SH-SY5Y (cell line): ENCODE measurements around the gene RNASEH2C.

ENCODE experiments used
- GATA2 ChIP-seq: IDR thresholded peaks from 2 replicates; pipeline ENCODE4 v1.6.1; 2011; ENCODE audit warnings: mild to moderate bottlenecking, low read depth, low read length
- GATA3 ChIP-seq: IDR thresholded peaks from 2 replicates; pipeline ENCODE4 v1.6.1; 2011; ENCODE audit warnings: low read depth, mild to moderate bottlenecking, low read length, moderate library complexity

The RNASEH2C gene

DNA sequence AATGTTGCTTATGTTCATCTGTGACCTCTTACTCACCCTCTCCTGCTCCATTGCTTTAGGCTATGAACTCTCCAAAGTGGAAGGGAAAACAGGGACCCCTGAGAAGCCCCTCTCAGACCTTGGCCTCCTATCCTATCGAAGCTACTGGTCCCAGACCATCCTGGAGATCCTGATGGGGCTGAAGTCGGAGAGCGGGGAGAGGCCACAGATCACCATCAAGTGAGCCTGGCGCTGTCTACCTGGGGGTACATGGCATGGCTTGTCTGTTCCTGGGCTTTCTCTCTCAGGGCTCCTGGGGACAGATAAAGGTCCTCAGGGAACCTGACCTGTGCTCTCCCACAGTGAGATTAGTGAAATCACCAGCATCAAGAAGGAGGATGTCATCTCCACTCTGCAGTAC is 2.1 kb downstream of the RNASEH2C start:
- TF ChIP-seq GATA2 = no peak
- TF ChIP-seq GATA3 = no peak

DNA sequence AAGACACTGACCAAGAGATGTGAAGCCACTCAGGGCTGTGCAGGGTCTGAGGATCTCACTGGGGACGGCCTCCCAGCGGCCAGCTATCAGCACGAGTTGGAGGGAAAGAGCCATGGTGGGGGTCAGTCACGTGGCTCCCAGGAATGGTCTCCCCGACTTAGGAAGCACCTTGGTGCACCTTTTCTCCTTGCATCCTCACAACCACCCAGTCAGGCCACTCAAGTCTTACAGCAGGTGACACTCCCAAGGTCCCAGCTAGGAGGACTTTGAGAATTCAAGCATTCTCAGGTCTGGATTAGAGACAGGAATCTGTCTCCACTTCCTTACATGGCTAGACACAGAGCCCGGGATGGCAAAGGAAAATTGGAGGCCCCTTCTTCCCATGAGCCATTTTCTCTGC is 2.7 kb downstream of the RNASEH2C start:
- TF ChIP-seq GATA2 (no peak), GATA3 (no peak)

DNA sequence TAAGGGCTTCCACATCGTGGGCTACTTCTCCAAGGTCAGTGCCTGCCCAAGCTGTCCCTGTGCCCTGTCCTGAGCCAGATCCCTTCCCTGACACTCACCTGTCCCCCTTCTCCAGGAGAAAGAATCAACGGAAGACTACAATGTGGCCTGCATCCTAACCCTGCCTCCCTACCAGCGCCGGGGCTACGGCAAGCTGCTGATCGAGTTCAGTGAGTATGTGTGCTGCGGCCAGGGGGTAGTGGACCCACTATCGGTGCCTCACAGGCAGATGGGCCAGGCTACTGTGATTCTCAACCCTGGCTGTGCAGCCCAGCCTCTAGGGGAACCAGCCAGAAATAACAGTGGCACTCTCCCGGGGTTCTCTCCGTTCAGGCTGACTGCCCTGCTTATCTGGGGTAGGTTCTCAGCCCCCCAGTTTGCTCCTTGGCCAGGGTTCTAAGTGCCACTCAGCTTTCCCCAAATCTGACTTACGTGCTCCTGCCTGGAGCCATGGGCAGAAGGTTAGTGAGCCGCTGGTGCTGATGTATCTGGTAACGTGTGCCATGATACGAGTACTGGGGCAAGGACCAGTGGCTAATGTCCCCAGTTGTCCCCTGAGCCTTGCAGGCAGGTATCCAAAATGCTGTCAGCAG is 3.7 kb downstream of the RNASEH2C start:
- no peak for TF ChIP-seq GATA2
- no peak for TF ChIP-seq GATA3

DNA sequence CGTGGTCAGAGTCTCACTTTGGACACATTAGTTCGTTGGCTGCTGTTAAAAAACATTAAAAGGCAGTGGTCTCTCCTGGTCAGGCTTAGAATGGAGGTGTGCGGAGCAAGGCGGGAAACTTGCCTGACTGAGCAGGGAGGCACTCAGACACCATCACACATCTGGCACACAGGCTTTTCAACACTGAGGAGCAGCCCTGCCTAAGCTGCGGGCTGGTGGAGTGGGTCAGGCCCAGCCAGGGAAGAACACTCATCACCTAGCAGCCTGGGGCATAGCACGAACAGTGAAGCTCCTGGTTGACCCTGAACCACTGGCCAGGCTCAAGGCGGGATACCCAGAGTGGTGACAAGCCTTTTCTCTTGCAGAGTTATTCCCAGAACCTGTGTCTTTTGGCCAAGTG is 4.3 kb downstream of the RNASEH2C start:
- no peak for TF ChIP-seq GATA2
- no peak for TF ChIP-seq GATA3

DNA sequence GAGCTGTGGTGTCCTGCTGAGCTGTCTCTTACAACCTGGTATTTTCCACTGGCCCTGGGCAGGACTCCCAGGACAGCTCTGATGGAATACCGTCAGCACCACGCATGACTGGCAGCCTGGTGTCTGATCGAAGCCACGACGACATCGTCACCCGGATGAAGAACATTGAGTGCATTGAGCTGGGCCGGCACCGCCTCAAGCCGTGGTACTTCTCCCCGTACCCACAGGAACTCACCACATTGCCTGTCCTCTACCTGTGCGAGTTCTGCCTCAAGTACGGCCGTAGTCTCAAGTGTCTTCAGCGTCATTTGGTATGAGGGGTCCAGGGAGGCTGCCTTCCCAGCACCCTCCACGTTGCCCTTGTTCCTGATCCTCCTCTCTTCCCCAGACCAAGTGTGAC is 6.2 kb downstream of the RNASEH2C start:
- TF ChIP-seq GATA3 (no peak), GATA2 (no peak)

DNA sequence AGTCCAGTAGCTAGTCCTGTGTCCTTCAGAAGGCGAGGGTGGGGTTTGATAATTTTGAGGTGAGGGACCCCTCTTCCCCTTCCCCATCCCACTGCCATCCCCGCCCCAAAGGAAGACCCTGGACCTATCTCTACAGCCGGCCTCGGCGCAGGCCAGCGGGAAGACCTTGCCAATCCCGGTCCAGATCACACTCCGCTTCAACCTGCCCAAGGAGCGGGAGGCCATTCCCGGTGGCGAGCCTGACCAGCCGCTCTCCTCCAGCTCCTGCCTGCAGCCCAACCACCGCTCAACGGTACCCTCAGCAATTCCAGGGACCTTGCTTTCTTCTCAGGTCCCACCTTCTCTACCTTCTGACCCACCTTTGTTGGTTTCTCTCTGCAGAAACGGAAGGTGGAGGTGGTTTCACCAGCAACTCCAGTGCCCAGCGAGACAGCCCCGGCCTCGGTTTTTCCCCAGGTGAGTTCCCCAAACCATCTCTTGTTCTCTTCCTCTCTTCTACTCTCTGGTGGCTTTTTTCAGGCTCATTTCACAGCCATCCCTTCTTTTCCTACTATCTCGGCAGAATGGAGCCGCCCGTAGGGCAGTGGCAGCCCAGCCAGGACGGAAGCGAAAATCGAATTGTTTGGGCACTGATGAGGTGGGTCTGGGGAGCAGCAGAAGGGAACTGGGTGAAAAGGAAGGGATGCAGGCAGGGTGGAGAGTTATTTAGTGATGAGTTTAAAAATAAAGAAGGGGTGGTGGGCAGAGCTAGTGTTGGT is 7.2 kb downstream of the RNASEH2C start:
- TF ChIP-seq GATA2 (no peak), GATA3 (no peak)

DNA sequence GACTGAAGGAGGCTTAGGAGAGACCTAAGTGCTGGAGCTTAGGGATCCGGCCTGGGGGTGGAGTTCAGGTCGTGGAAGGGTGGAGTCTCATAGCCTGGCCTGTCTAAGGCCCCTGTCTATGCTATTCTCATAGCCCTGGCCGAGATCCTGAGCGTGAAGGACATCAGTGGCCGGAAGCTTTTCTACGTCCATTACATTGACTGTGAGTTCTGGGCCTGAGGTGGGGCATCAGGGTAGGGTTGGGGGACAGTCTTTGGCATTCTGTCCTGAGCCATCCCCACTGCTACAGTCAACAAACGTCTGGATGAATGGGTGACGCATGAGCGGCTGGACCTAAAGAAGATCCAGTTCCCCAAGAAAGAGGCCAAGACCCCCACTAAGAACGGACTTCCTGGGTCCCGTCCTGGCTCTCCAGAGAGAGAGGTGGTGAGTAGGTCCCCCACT is 7.9 kb downstream of the RNASEH2C start:
- no peak for TF ChIP-seq GATA2
- TF ChIP-seq GATA3 = no peak

DNA sequence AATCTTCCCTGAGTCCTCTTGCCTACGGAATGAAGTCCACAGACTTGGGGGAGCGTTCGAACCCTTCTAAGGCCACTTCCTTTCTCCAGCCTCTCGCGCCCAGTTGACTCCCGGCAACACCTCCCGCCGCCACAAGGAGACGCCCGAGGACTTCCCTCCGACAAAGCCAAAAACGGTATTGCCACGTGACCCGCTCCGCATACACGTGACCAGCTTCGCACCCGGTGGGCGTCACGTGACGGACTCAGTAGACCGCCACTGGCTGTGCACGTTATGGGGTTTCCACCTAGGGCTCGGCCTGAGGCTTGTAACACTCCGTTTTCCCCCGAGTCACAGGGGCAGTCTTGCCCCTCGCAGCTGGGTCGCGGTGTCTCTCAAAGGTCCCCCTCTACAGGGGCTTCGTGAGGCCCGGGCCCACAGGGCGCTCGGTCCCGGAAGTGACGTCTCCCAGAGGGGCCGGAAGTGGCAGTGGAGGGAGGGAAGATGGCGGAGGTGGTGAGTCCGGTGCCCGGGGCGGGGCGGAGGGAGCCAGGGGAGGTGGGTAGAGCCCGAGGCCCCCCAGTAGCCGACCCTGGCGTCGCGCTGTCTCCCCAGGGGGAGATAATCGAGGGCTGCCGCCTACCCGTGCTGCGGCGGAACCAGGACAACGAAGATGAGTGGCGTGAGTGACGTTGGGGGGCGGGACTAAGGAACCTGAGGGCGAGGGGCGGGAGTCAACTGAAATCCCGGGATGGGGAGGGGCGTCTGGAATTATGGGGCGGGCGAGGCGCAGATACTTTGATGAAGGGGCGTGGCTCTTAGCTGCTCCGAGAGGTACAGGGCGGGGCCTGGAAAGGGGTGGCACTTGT is 8.6 kb downstream of the RNASEH2C start, which contains the start of gene KAT5:
TSS of gene KAT5 (plus strand) at position 468 of the 848 bp plus-strand sequence. CDS start at position 484, 16 bp downstream.
- TF ChIP-seq GATA3 (no peak), GATA2 (no peak)

DNA sequence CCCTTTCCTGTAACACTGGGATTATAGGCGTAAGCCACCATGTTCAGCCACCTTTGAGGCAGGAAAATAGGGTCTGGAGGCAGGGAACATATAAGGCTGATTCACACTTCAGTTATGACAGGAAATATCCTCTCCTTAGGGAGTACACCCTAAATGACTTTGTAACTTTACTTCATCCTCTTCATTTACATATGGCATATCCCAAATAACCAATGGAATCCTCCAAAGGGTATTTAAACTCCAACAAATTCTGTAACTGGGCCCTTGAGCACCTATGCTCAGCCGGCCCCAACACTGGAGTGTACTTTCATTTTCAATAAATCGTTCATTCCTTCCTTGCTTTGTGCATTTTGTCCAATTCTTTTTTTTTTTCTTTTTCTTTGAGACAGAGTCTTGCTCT is 10.2 kb downstream of the RNASEH2C start:
- TF ChIP-seq GATA2 (no peak), GATA3 (no peak)

DNA sequence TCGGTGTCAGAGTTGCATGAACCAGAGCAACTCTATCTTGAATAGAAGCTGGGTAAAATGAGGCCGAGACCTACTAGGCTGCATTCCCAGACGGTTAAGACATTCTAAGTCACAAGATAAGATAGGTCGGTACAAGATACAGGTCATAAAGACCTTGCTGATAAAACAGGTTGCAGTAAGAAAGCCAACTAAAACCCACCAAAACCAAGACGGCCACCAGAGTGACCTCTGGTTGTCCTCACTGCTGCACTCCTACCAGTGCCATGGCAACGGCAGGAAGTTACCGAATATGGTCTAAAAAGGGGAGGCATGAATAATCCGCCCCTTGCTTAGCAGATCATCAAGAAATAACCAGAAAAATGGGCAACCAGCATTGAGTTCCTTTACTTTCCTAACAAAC is 10.9 kb downstream of the RNASEH2C start:
- TF ChIP-seq GATA2 (no peak), GATA3 (no peak)

DNA sequence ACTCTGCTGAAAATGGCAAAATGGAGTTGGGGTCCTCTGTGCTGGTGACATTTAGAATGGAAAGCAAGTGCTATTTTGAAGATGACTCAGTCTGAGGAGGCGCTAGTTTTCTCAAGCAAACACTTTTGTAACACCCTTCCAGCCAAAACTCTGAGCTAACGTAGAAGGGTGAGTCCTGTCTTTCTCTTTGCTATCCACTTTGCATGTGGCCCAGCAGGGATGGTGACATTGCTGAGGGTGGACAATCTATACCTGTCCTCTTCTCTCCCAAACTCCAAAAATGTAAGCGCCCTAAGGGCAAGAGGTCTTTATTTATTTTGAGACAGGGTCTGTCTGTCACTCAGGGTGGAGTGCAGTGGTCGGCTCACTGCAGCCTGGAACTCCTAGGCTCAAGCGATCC is 12.1 kb downstream of the RNASEH2C start:
- TF ChIP-seq GATA2 = no peak
- no peak for TF ChIP-seq GATA3

DNA sequence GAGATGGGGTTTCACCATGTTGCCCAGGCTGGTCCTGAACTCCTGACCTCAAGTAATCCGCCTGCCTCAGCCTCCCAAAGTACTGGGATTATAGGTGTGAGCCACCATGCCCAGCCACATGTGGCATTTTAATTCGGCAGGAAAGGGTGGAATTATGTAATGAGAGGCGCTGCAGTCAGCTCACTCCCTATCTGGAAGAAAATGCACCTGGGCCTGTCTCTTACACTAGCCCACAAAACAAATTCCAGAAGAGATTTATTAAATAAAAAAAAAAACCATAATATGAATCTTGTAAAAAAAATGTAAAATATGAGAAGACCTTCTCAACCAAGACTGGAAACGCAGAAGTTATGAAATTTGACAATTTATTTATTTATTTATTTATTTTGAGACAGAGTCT is 16.8 kb downstream of the RNASEH2C start:
- TF ChIP-seq GATA3 (no peak), GATA2 (no peak)

DNA sequence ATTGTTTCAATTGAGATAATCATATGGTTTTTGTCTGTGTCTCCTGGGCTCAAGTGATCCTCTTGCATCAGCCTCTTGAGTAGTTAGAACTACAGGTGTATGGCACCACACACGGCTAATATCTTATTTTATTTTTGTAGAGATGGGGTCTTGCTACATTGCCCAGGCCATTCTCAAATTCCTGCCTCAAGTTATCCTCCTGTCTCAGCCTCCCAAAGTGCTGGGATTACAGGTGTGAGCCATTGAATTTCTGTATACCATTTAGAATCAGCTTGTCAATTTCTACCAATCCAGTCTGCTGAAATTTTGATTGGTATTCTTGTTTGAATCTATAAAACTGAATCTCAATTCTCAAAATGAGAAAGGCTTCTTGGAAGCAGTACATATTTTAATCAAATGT is 18.9 kb downstream of the RNASEH2C start:
- no peak for TF ChIP-seq GATA2
- TF ChIP-seq GATA3 = no peak

DNA sequence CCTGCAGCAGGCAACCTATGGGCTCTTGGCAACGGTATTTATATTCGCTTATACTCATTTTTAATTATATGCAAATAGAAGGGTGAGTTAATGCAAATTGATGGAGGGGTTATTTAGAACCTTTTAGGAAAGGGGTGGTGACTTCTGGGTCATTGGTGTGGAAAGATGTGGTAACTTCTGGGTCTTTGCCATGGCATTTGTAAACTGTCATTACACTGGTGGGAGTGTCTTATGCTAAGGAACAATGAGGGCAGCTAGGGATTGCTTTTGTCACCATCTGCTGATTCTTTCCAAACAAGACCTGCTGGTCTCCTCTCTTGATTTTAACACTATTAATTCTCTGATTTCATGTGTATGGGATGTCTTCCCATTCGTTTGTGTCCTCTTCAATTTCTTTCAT is 20.2 kb downstream of the RNASEH2C start:
- TF ChIP-seq GATA2 (no peak), GATA3 (no peak)

DNA sequence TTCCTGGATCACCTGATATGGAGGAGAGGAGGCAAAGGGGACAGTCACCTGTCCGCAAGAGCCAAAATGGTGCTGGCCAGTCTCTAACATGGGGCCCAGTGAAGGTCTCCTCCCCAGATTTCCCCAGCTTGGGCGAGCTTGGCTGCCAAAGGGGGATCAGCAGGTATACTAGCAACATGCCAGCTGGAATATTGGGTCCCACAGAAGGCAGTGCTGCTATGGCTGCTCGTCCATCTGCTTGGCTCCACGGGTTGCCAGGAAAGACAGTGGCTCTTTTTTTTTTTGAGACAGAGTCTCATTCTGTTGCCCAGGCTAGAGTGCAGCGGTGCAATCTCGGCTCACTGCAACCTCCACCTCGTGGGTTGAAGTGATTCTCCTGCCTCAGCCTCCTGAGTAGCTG is 21.3 kb downstream of the RNASEH2C start:
- TF ChIP-seq GATA2 (no peak), GATA3 (no peak)
